H9 (cell line): Measurements from ENCODE around the gene CFAP77. TPM values are rescaled to one million over a fixed set of nuclear protein-coding genes. Genes with fewer than 3 reads are reported as not detected.

Experiments
- DNase-seq: peaks from one replicate; pipeline ENCODE4 v3.0.0-alpha.2; 2017
- H2AFZ ChIP-seq: one replicate; pipeline ENCODE4 v1.6.1; 2013; ENCODE audit warnings: mild to moderate bottlenecking, low read length, control low read depth, moderate library complexity
- H2AK5ac ChIP-seq: 2 replicates; pipeline ENCODE4 v1.6.1; 2013; ENCODE audit warnings: low read length, control low read depth, mixed read lengths; ENCODE audit not compliant: insufficient read length
- H2BK120ac ChIP-seq: one replicate; pipeline ENCODE4 v1.6.1; 2013; ENCODE audit warnings: low read depth, mild to moderate bottlenecking, low read length, control low read depth, inconsistent platforms; ENCODE audit not compliant: poor library complexity, severe bottlenecking
- H2BK12ac ChIP-seq: 2 replicates; pipeline ENCODE4 v1.6.1; 2013; ENCODE audit warnings: low read length, control low read depth, mixed read lengths, low read depth; ENCODE audit not compliant: insufficient read length
- H2BK15ac ChIP-seq: 2 replicates; pipeline ENCODE4 v1.6.1; 2013; ENCODE audit warnings: low read depth, low read length, control low read depth
- H2BK20ac ChIP-seq: one replicate; pipeline ENCODE4 v1.6.1; 2013; ENCODE audit warnings: low read depth, mild to moderate bottlenecking, low read length, control low read depth, inconsistent platforms; ENCODE audit not compliant: poor library complexity, severe bottlenecking
- H2BK5ac ChIP-seq: 2 replicates; pipeline ENCODE4 v1.6.1; 2013; ENCODE audit warnings: low read length, control low read depth, mixed read lengths; ENCODE audit not compliant: insufficient read length
- H3K14ac ChIP-seq: 2 replicates; pipeline ENCODE4 v1.6.1; 2013; ENCODE audit warnings: low read length, control low read depth; ENCODE audit not compliant: insufficient read depth
- H3K18ac ChIP-seq: 2 replicates; pipeline ENCODE4 v1.6.1; 2013; ENCODE audit warnings: low read depth, mild to moderate bottlenecking, mixed read lengths, low read length, control low read depth; ENCODE audit not compliant: insufficient read length
- H3K23ac ChIP-seq: 2 replicates; pipeline ENCODE4 v1.6.1; 2013; ENCODE audit warnings: low read length, control low read depth, mixed read lengths, low read depth; ENCODE audit not compliant: insufficient read length
- H3K23me2 ChIP-seq: 2 replicates; pipeline ENCODE4 v1.6.1; 2013; ENCODE audit warnings: low read depth, mild to moderate bottlenecking, mixed read lengths, low read length, control low read depth; ENCODE audit not compliant: insufficient read length, poor library complexity, severe bottlenecking
- H3K27ac ChIP-seq: 2 replicates; pipeline ENCODE4 v1.5.1; 2013; ENCODE audit warnings: low read length, control low read depth, mixed read lengths, low read depth; ENCODE audit not compliant: insufficient read length
- H3K27me3 ChIP-seq: 2 replicates; pipeline ENCODE4 v1.6.1; 2013; ENCODE audit warnings: low read length, control low read depth, inconsistent platforms; ENCODE audit not compliant: insufficient read depth
- H3K4ac ChIP-seq: 2 replicates; pipeline ENCODE4 v1.6.1; 2013; ENCODE audit warnings: low read depth, mild to moderate bottlenecking, control low read depth, inconsistent platforms, low read length, moderate library complexity
- H3K4me1 ChIP-seq: 2 replicates; pipeline ENCODE4 v1.6.1; 2013; ENCODE audit warnings: low read length, control low read depth, inconsistent platforms; ENCODE audit not compliant: insufficient read depth
- H3K4me2 ChIP-seq: 2 replicates; pipeline ENCODE4 v1.6.1; 2013; ENCODE audit warnings: low read length, control low read depth, mixed read lengths; ENCODE audit not compliant: insufficient read length, insufficient read depth
- H3K56ac ChIP-seq: 2 replicates; pipeline ENCODE4 v1.6.1; 2013; ENCODE audit warnings: low read depth, mild to moderate bottlenecking, mixed read lengths, low read length, control low read depth; ENCODE audit not compliant: insufficient read length
- H3K79me1 ChIP-seq: 2 replicates; pipeline ENCODE4 v1.6.1; 2013; ENCODE audit warnings: low read depth, mild to moderate bottlenecking, moderate library complexity, low read length, control low read depth, inconsistent platforms; ENCODE audit not compliant: insufficient read depth, poor library complexity, severe bottlenecking
- H3K79me2 ChIP-seq: 2 replicates; pipeline ENCODE4 v1.6.1; 2013; ENCODE audit warnings: low read length, control low read depth, inconsistent platforms; ENCODE audit not compliant: insufficient read depth
- H3K9ac ChIP-seq: 2 replicates; pipeline ENCODE4 v1.6.1; 2013; ENCODE audit warnings: low read length, control low read depth, mixed read lengths; ENCODE audit not compliant: insufficient read length; ENCODE audit errors: extremely low read depth
- H3K9me3 ChIP-seq: one replicate; pipeline ENCODE4 v1.6.1; 2013; ENCODE audit warnings: low read depth, low read length, inconsistent platforms; ENCODE audit not compliant: control insufficient read depth
- H3T11ph ChIP-seq: one replicate; pipeline ENCODE4 v1.6.1; 2013; ENCODE audit warnings: mild to moderate bottlenecking, low read length, control low read depth, inconsistent platforms
- H4K20me1 ChIP-seq: one replicate; pipeline ENCODE4 v1.6.1; 2013; ENCODE audit not compliant: control insufficient read depth, insufficient read length, insufficient read depth
- H4K5ac ChIP-seq: 2 replicates; pipeline ENCODE4 v1.6.1; 2013; ENCODE audit warnings: low read depth, mild to moderate bottlenecking, mixed read lengths, low read length, control low read depth; ENCODE audit not compliant: insufficient read length
- H4K8ac ChIP-seq: replicated peaks from 2 replicates; pipeline ENCODE4 v1.6.1; 2013; ENCODE audit warnings: low read length, control low read depth, mixed read lengths, low read depth; ENCODE audit not compliant: insufficient read length
- H4K91ac ChIP-seq: 2 replicates; pipeline ENCODE4 v1.6.1; 2013; ENCODE audit warnings: low read depth, mild to moderate bottlenecking, moderate library complexity, mixed read lengths, low read length, control low read depth; ENCODE audit not compliant: insufficient read length
- H3K27ac Mint-ChIP-seq, 3 experiments: 2 replicates in 2 of 3; 3 replicates in 1 of 3; pipeline ENCODE4 v1.8.0; 2020 to 2021; ENCODE audit warnings: mixed read lengths in 3 of 3, mild to moderate bottlenecking in 1 of 3, moderate library complexity in 1 of 3
- H3K27me3 Mint-ChIP-seq: 2 replicates; pipeline ENCODE4 v1.8.0; 2021; ENCODE audit warnings: low read depth, mild to moderate bottlenecking, moderate library complexity, mixed read lengths
- H3K36me3 Mint-ChIP-seq, 3 experiments: 2 replicates in 2 of 3; 3 replicates in 1 of 3; pipeline ENCODE4 v1.8.0; 2020 to 2021; ENCODE audit warnings: low read depth in 3 of 3, mixed read lengths in 3 of 3; ENCODE audit not compliant: insufficient read depth in 1 of 3
- H3K4me1 Mint-ChIP-seq, 2 experiments: 2 replicates each; pipeline ENCODE4 v1.8.0; 2020; ENCODE audit warnings: mixed read lengths in 2 of 2
- H3K4me3 Mint-ChIP-seq, 2 experiments: 2 replicates in 1 of 2; 3 replicates in 1 of 2; pipeline ENCODE4 v1.8.0; 2020 to 2021; ENCODE audit warnings: mild to moderate bottlenecking in 2 of 2, mixed read lengths in 2 of 2, moderate library complexity in 1 of 2
- H3K9me3 Mint-ChIP-seq, 2 experiments: 2 replicates in 1 of 2; 3 replicates in 1 of 2; pipeline ENCODE4 v1.8.0; 2020; ENCODE audit warnings: mild to moderate bottlenecking in 2 of 2, mixed read lengths in 2 of 2, moderate library complexity in 1 of 2
- CTCF ChIP-seq: fragments of 200-600 bp; sonication (generic); conservative IDR thresholded peaks from 3 replicates; pipeline ENCODE4 v1.8.0; 2021; ENCODE audit warnings: antibody characterized with exemption, mild to moderate bottlenecking
- WGBS: extraction: QIAGEN DNeasy Blood & Tissue Kit; methylation state at CpG from one replicate; pipeline ENCODE4 v1.1.7; 2013; ENCODE audit warnings: missing lambda C conversion rate, low lambda C conversion rate, mixed read lengths; ENCODE audit not compliant: insufficient read length; ENCODE audit errors: extremely low coverage; 5-methylcytosine and 5-hydroxymethylcytosine counted together
- total RNA-seq: library from RNA; stranded (reverse); gene quantifications from 2 replicates; pipeline ENCODE4 v1.2.1, GENCODE V29; 2021

The CFAP77 gene
- total RNA-seq, 1 experiment from 2014 or later: 0.72 TPM

- Histone ChIP-seq H4K5ac (no peak overlapping the region), H2BK5ac (no peak overlapping the region), H3K27me3 (no peaks in the 10 kb centered on the region), H2BK12ac (no peak overlapping the region), H2BK120ac (no peak overlapping the region), H4K91ac (no peak overlapping the region), H3K79me1 (no peaks in the 10 kb centered on the region), H3K79me2 (no peaks in the 10 kb centered on the region), H3K56ac (no peak overlapping the region), H2BK20ac (no peak overlapping the region), H3K9me3 (no peaks in the 10 kb centered on the region), H3K23ac (no peak overlapping the region), H3K27ac (no peak overlapping the region), H3K4me1 (no peaks in the 10 kb centered on the region; the same call in 1 of the 2 replicates), H4K8ac (no peak overlapping the region), H2AFZ (no peak overlapping the region), H4K20me1 (no peaks in the 10 kb centered on the region), H3K4ac (no peak overlapping the region), H3K23me2 (peaks cover 2% of the 10 kb centered on the region), H2BK15ac (no peak overlapping the region), H3K4me2 (no peak overlapping the region), H2AK5ac (no peak overlapping the region), H3K9ac (no peak overlapping the region), H3K18ac (no peak overlapping the region), H3K14ac (no peak overlapping the region), H3T11ph (no peak overlapping the region)
- no peaks in the 10 kb centered on the region; a peak in 1 of 5 replicates for H3K9me3 Mint-ChIP-seq
- no peak for TF ChIP-seq CTCF
- H3K36me3 Mint-ChIP-seq: no peaks in the 10 kb centered on the region
- DNase-seq: no peak
- no CpG with 5 or more reads among the region's 5 CpGs for WGBS
- no peak overlapping the region for H3K27ac Mint-ChIP-seq
- no peak overlapping the region for H3K4me3 Mint-ChIP-seq
- H3K4me1 Mint-ChIP-seq: peaks cover 36 to 48% of the 10 kb centered on the region in 2 experiments
- peaks cover 25% of the 10 kb centered on the region for H3K27me3 Mint-ChIP-seq
These were observed 12.6 kb downstream of the CFAP77 start for GRCh38 chr9:132422574-132422973.
